K562 (cell line): ENCODE measurements around the gene HTR3C. TPM values are rescaled to one million over a fixed set of nuclear protein-coding genes. Genes with fewer than 3 reads are reported as not detected.

Experiments
- ATAC-seq: fragments of 200-7000 bp; cut with Tn5 transposase; 3 replicates; pipeline ENCODE4 v1.9.1; 2020; ENCODE audit warnings: moderate library complexity
- BruUV-seq: library from RNA; stranded (reverse); fragments of 400-500 nt; replicated peaks from 2 replicates; lab custom pipeline; 2021; lab: Mats Ljungman, UMichigan
- CTCF ChIA-PET: fragments of 300-600 bp; formaldehyde crosslinking; extraction: SDS; loops from one replicate; lab custom pipeline; 2021; ENCODE audit warnings: low intra/inter-chr PET ratio; lab: Yijun Ruan, JAX
- POLR2A ChIA-PET: fragments of 300-600, 350-650 bp; sonication (Branson Sonifier 250); formaldehyde crosslinking; extraction: SDS; loops from one replicate; lab custom pipeline; 2021; ENCODE audit warnings: antibody characterized with exemption, inconsistent platforms; lab: Yijun Ruan, JAX
- DNase-seq, 4 experiments: peaks; one replicate each; pipeline versions ENCODE4 v3.0.0 to v3.0.0-alpha.2; 2011 to 2018; ENCODE audit warnings: low spot score in 3 of 4, mixed read lengths in 3 of 4; ENCODE audit errors: extremely low read depth in 1 of 4
- FAIRE-seq: peaks from 2 replicates; lab custom pipeline; 2011; peaks lifted over from hg19 to GRCh38; lab: Jason Lieb, UNC
- H2AFZ ChIP-seq: 2 replicates; pipeline ENCODE4 v1.6.0; 2011; ENCODE audit warnings: low read depth, low read length, control low read depth, inconsistent platforms
- H3K27ac ChIP-seq: fragments of 200-600 bp; 3 replicates; pipeline ENCODE4 v1.8.0; 2011; ENCODE audit warnings: low read depth, mild to moderate bottlenecking, control low read depth, inconsistent platforms, low read length, moderate library complexity, mixed read lengths; ENCODE audit errors: extremely low read depth
- H3K27me3 ChIP-seq, 2 experiments: fragments of 300-600 bp in 1 of 2; 2 replicates in 1 of 2; 3 replicates in 1 of 2; pipeline versions ENCODE4 v1.6.0 to v1.8.0; 2011; ENCODE audit warnings: inconsistent platforms in 2 of 2, low read length in 2 of 2, mild to moderate bottlenecking in 1 of 2, mixed read lengths in 1 of 2, moderate library complexity in 1 of 2; ENCODE audit not compliant: control insufficient read depth in 2 of 2, insufficient read depth in 2 of 2
- H3K36me3 ChIP-seq: fragments of 300-600 bp; 3 replicates; pipeline ENCODE4 v1.8.0; 2011; ENCODE audit warnings: mild to moderate bottlenecking, low read length, inconsistent platforms; ENCODE audit not compliant: control insufficient read depth, insufficient read depth
- H3K4me1 ChIP-seq, 2 experiments: fragments of 200-600 bp in 1 of 2; replicated peaks in 1 of 2; 2 replicates in 1 of 2; 3 replicates in 1 of 2; pipeline versions ENCODE4 v1.5.1 to v1.8.0; 2011; ENCODE audit warnings: inconsistent platforms in 2 of 2, low read length in 2 of 2, mild to moderate bottlenecking in 1 of 2, mixed read lengths in 1 of 2, moderate library complexity in 1 of 2; ENCODE audit not compliant: control insufficient read depth in 2 of 2, insufficient read depth in 2 of 2
- H3K4me2 ChIP-seq: 2 replicates; pipeline ENCODE4 v1.6.1; 2011; ENCODE audit warnings: low read length, control low read depth, inconsistent platforms, mixed read lengths; ENCODE audit not compliant: insufficient read depth
- H3K4me3 ChIP-seq: fragments of 200-600 bp; sonication (generic), shearing (Covaris generic); 2 replicates; pipeline ENCODE4 v1.5.1; 2016; ENCODE audit warnings: control low read depth, inconsistent platforms
- H3K79me2 ChIP-seq: fragments of 200-600 bp; 3 replicates; pipeline ENCODE4 v1.8.0; 2011; ENCODE audit warnings: low read length, inconsistent platforms; ENCODE audit not compliant: control insufficient read depth, insufficient read depth
- H3K9ac ChIP-seq, 2 experiments: 2 replicates each; pipeline versions ENCODE4 v1.6.0 to v1.6.1; 2011; ENCODE audit warnings: low read depth in 2 of 2, low read length in 2 of 2, control low read depth in 1 of 2, inconsistent platforms in 1 of 2, mild to moderate bottlenecking in 1 of 2, mixed read lengths in 1 of 2; ENCODE audit not compliant: insufficient read depth in 1 of 2
- H3K9me1 ChIP-seq: one replicate; pipeline ENCODE4 v1.6.0; 2011; ENCODE audit warnings: inconsistent platforms, mild to moderate bottlenecking, low read length, moderate library complexity; ENCODE audit not compliant: control insufficient read depth, insufficient read depth
- H3K9me3 ChIP-seq: replicated peaks from 2 replicates; pipeline ENCODE4 v1.5.1; 2011; ENCODE audit warnings: low read depth, low read length, inconsistent platforms; ENCODE audit not compliant: control insufficient read depth, insufficient read depth
- H4K20me1 ChIP-seq: replicated peaks from 2 replicates; pipeline ENCODE4 v1.6.1; 2011; ENCODE audit warnings: low read length, inconsistent platforms, mixed read lengths; ENCODE audit not compliant: control insufficient read depth, insufficient read depth
- BHLHE40 ChIP-seq: IDR thresholded peaks from 2 replicates; pipeline ENCODE4 v1.6.1; 2011; ENCODE audit warnings: low read length, improper control_type of control experiment
- ETV1 ChIP-seq: fragments of 450-650 bp; conservative IDR thresholded peaks from 2 replicates; pipeline ENCODE4 v1.6.1; 2016; ENCODE audit warnings: missing genetic modification characterization, control low read depth, low read depth, missing compliant biosample characterization
- MTA1 ChIP-seq: fragments of 450-650 bp; IDR thresholded peaks from 2 replicates; pipeline ENCODE4 v1.6.1; 2017; ENCODE audit warnings: borderline replicate concordance
- NCOA1 ChIP-seq: fragments of 450-650 bp; IDR thresholded peaks from 2 replicates; pipeline ENCODE4 v1.6.1; 2016; ENCODE audit warnings: low read depth
- WGBS: fragments of 100-300 bp; shearing (Covaris generic); methylation state at CpG from one replicate; pipeline ENCODE4 v1.1.6; 2016; ENCODE audit warnings: low coverage, mixed read lengths; ENCODE audit not compliant: insufficient coverage; ENCODE audit errors: missing lambda C conversion rate; 5-methylcytosine and 5-hydroxymethylcytosine counted together
- in situ Hi-C: fragments of 300-500 bp; cut with MboI; formaldehyde crosslinking; loops from 4 replicates; pipeline ENCODE4 v1.15.0; 2018; ENCODE audit warnings: inconsistent platforms, mixed read lengths
- intact Hi-C: fragments of 100-400 bp; cut with micrococcal nuclease; formaldehyde crosslinking; loops from 2 replicates; pipeline ENCODE4 v1.14.2; 2022
- polyA plus RNA-seq, 8 experiments: library from polyadenylated mRNA; depleted of rRNA in 4 of 8; stranded (reverse) in 5 of 8; unstranded in 3 of 8; fragments of >200 nt; fragmentation: Nextera tagmentation in 2 of 8; fragmentation: Illumina TruSeq in 1 of 8; extraction: Ambion mirVana in 2 of 8; extraction: Trizol in 1 of 8; gene quantifications; 2 replicates each; pipeline versions ENCODE4 v1.2.1 to v1.2.3, GENCODE V29; 2011 to 2014; ENCODE audit warnings: inconsistent platforms in 1 of 8, missing spikeins in 1 of 8
- total RNA-seq, 7 experiments: library from RNA; depleted of rRNA in 6 of 7; stranded (reverse); fragments of >200 nt in 6 of 7; fragmentation: Illumina TruSeq in 2 of 7; extraction: Trizol in 2 of 7; gene quantifications; 2 replicates each; pipeline versions ENCODE4 v1.2.1 to v1.2.3, GENCODE V29; 2011 to 2021; ENCODE audit warnings: low replicate concordance in 1 of 7
- TF ChIP-seq, protein P1 (sequence below): fragments of 450-650 bp; formaldehyde crosslinking; IDR thresholded peaks from 2 replicates; pipeline ENCODE4 v1.4.0; 2020; ENCODE audit warnings: mild to moderate bottlenecking
- TF ChIP-seq, protein P2 (sequence below), 2 experiments: IDR thresholded peaks in 1 of 2; conservative IDR thresholded peaks in 1 of 2; 2 replicates each; pipeline ENCODE4 v1.6.1; 2016; ENCODE audit warnings: low read depth in 2 of 2, mild to moderate bottlenecking in 1 of 2, missing compliant biosample characterization in 1 of 2, missing genetic modification characterization in 1 of 2, moderate library complexity in 1 of 2

The HTR3C gene
- total and polyA plus RNA-seq, 9 of the 15 experiments (the other 6 are each of a cell fraction or from before 2014, with no cell fraction given): 0.04 to 0.06 TPM; not detected in 7

DNA sequence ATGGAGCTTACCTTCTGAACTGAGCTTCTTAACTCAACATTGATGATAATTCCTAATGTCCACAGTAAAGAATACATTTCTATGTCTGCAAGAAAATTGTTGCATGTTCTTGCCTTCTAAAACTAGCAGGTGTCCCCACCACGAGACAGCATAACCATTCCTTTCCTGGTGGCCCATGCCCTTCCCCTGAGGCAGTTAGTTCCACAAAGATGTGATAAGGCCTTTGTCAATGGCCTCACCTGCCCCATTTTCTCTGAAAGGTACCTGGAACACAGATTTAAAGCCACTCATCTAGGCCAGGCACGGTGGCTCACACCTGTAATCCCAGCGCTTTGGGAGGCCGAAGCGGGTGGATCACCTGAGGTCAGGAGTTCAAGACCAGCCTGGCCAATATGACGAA lies 23.1 kb downstream of the HTR3C start (continued):
- TF ChIP-seq, protein P1, sequence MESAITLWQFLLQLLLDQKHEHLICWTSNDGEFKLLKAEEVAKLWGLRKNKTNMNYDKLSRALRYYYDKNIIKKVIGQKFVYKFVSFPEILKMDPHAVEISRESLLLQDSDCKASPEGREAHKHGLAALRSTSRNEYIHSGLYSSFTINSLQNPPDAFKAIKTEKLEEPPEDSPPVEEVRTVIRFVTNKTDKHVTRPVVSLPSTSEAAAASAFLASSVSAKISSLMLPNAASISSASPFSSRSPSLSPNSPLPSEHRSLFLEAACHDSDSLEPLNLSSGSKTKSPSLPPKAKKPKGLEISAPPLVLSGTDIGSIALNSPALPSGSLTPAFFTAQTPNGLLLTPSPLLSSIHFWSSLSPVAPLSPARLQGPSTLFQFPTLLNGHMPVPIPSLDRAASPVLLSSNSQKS (CRISPR knock-in tag): no peak
- TF ChIP-seq MTA1 (no peak), ETV1 (no peak)
- TF ChIP-seq, protein P2, sequence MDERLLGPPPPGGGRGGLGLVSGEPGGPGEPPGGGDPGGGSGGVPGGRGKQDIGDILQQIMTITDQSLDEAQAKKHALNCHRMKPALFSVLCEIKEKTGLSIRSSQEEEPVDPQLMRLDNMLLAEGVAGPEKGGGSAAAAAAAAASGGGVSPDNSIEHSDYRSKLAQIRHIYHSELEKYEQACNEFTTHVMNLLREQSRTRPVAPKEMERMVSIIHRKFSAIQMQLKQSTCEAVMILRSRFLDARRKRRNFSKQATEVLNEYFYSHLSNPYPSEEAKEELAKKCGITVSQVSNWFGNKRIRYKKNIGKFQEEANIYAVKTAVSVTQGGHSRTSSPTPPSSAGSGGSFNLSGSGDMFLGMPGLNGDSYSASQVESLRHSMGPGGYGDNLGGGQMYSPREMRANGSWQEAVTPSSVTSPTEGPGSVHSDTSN (CRISPR knock-in tag; IDR thresholded peaks at IDR 0.05; ENCODE audit: low read depth): no peak
- TF ChIP-seq, protein P2 (tag; conservative IDR thresholded peaks at IDR 0.05; ENCODE audit: low read depth): no peak

DNA sequence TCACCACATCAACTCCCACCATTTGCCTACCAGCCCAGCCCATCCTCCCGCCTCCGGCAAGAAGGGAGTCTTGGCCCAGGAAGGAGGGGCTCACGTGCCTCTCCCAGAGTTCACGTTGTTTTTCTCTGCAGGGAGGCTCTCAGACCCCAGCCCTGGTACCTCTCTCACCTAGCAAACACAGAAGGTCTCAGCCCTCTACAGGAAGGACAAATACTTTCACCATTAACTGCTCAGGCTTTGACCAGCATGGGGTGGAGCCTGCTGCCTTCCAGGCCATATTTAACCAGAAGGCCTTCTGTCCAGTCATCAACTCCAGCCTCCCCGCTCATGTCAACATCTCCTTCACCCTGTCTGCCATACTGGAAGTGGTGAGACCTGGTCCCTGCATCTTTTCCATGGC lies 25.0 kb downstream of the HTR3C start:
- no peak overlapping the region for H3K27ac ChIP-seq
- H3K9me3 ChIP-seq: no peaks in the 10 kb centered on the region
- CTCF ChIA-PET: no interaction called here
- intact Hi-C loops: no loop called here
- ATAC-seq: peak; percentile 76
- peaks cover 2 to 11% of the 10 kb centered on the region in 2 experiments; a peak in 2 of 5 replicates for H3K4me1 ChIP-seq
- no peaks in the 10 kb centered on the region for H4K20me1 ChIP-seq
- H3K79me2 ChIP-seq: no peaks in the 10 kb centered on the region
- H3K9me1 ChIP-seq: no peaks in the 10 kb centered on the region
- no peaks in the 10 kb centered on the region for H3K27me3 ChIP-seq
- H3K4me2 ChIP-seq: no peak overlapping the region
- TF ChIP-seq BHLHE40 (peak; percentile 40), NCOA1 (no peak)
- POLR2A ChIA-PET: no interaction called here
- BruUV-seq: no TSS peak
- H2AFZ ChIP-seq: peak overlapping the region; percentile 70
- H3K4me3 ChIP-seq: no peak overlapping the region
- no peak for FAIRE-seq
- H3K36me3 ChIP-seq: no peaks in the 10 kb centered on the region
- in situ Hi-C loops: no loop called here
- 32% methylated on average over 5 of the region's 5 CpGs for WGBS
- no peak for DNase-seq
- H3K9ac ChIP-seq: no peak overlapping the region
